Neural cell (in vitro differentiated cells): ENCODE data around the gene ULK3. TPM values are rescaled to one million over a fixed set of nuclear protein-coding genes. Genes with fewer than 3 reads are reported as not detected.
A peak's percentile ranks its signal among the peaks of the same experiment; 100 is the strongest.

Experiments
- H2AFZ ChIP-seq: fragments of 200-600, 300-800 bp; sonication (generic), shearing (Covaris generic); 2 replicates; pipeline ENCODE4 v1.6.0; 2014; ENCODE audit warnings: low read depth, mild to moderate bottlenecking, antibody characterized with exemption, low read length, moderate library complexity
- H3F3A ChIP-seq: fragments of 200-600 bp; shearing (Covaris generic); 2 replicates; pipeline ENCODE4 v1.6.1; 2016; ENCODE audit warnings: mild to moderate bottlenecking, moderate library complexity, mixed read lengths, antibody characterized with exemption, low read length; ENCODE audit not compliant: insufficient read depth, poor library complexity, severe bottlenecking
- H3K27ac ChIP-seq: fragments of 200-600, 300-800 bp; sonication (generic), shearing (Covaris generic); 2 replicates; pipeline ENCODE4 v1.5.1; 2014; ENCODE audit warnings: mild to moderate bottlenecking, low read length, moderate library complexity
- H3K27me3 ChIP-seq: fragments of 300-800, 200-600 bp; sonication (generic), shearing (Covaris generic); 2 replicates; pipeline ENCODE4 v1.6.0; 2014; ENCODE audit warnings: mild to moderate bottlenecking, low read depth, low read length, moderate library complexity; ENCODE audit not compliant: insufficient read depth
- H3K36me3 ChIP-seq: fragments of 300-800, 200-600 bp; sonication (generic), shearing (Covaris generic); 2 replicates; pipeline ENCODE4 v1.5.1; 2014; ENCODE audit warnings: mild to moderate bottlenecking, antibody characterized with exemption, low read length, moderate library complexity; ENCODE audit not compliant: insufficient read depth
- H3K4me2 ChIP-seq: fragments of 300-800, 200-600 bp; sonication (generic), shearing (Covaris generic); 2 replicates; pipeline ENCODE4 v1.6.0; 2014; ENCODE audit warnings: mild to moderate bottlenecking, low read length
- H3K4me3 ChIP-seq: fragments of 300-800, 200-600 bp; sonication (generic), shearing (Covaris generic); 2 replicates; pipeline ENCODE4 v1.5.1; 2014; ENCODE audit warnings: mild to moderate bottlenecking, low read length, moderate library complexity
- H3K79me2 ChIP-seq: fragments of 200-600 bp; shearing (Covaris generic); replicated peaks from 2 replicates; pipeline ENCODE4 v1.6.0; 2014; ENCODE audit warnings: mild to moderate bottlenecking, low read length, moderate library complexity; ENCODE audit not compliant: insufficient read depth
- H3K9ac ChIP-seq: fragments of 300-800, 200-600 bp; sonication (generic), shearing (Covaris generic); 2 replicates; pipeline ENCODE4 v1.6.1; 2016; ENCODE audit warnings: mild to moderate bottlenecking, low read length, mixed read lengths
- H3K9me2 ChIP-seq: fragments of 200-600 bp; shearing (Covaris generic); 2 replicates; pipeline ENCODE4 v1.6.1; 2016; ENCODE audit warnings: mild to moderate bottlenecking, low read length, mixed read lengths; ENCODE audit not compliant: insufficient read depth
- H3K9me3 ChIP-seq: fragments of 200-600, 300-800 bp; sonication (generic), shearing (Covaris generic); 2 replicates; pipeline ENCODE4 v1.6.1; 2016; ENCODE audit warnings: mild to moderate bottlenecking, mixed run types, low read length, moderate library complexity, mixed read lengths
- H4K20me1 ChIP-seq: fragments of 200-600 bp; shearing (Covaris generic); 2 replicates; pipeline ENCODE4 v1.6.1; 2016; ENCODE audit warnings: mild to moderate bottlenecking, mixed run types; ENCODE audit not compliant: insufficient read depth
- EP300 ChIP-seq: fragments of 450-650 bp; conservative IDR thresholded peaks from 2 replicates; pipeline ENCODE4 v1.6.1; 2014; ENCODE audit warnings: antibody characterized with exemption, mild to moderate bottlenecking, moderate library complexity; ENCODE audit not compliant: poor library complexity, severe bottlenecking
- EZH2 ChIP-seq: fragments of 200-600, 300-800 bp; shearing (Covaris generic), sonication (generic); IDR thresholded peaks from 2 replicates; pipeline ENCODE4 v1.6.1; 2014; ENCODE audit warnings: antibody characterized with exemption, low read length, borderline replicate concordance, mild to moderate bottlenecking; ENCODE audit not compliant: insufficient read depth, poor library complexity, severe bottlenecking
- MXI1 ChIP-seq: fragments of 450-650 bp; conservative IDR thresholded peaks from 2 replicates; pipeline ENCODE4 v1.6.1; 2014; ENCODE audit warnings: antibody characterized with exemption, mild to moderate bottlenecking; ENCODE audit not compliant: poor library complexity, severe bottlenecking
- POLR2AphosphoS5 ChIP-seq: IDR thresholded peaks from 2 replicates; pipeline ENCODE4 v1.6.1; 2012
- RAD21 ChIP-seq: fragments of 450-650 bp; conservative IDR thresholded peaks from 2 replicates; pipeline ENCODE4 v1.6.1; 2014; ENCODE audit warnings: antibody characterized with exemption, mild to moderate bottlenecking, moderate library complexity
- SMC3 ChIP-seq: fragments of 450-650 bp; conservative IDR thresholded peaks from 2 replicates; pipeline ENCODE4 v1.6.1; 2014; ENCODE audit warnings: antibody characterized with exemption, mild to moderate bottlenecking, moderate library complexity; ENCODE audit not compliant: poor library complexity
- TAF1 ChIP-seq: IDR thresholded peaks from 2 replicates; pipeline ENCODE4 v1.6.1; 2012; ENCODE audit warnings: low read depth
- polyA plus RNA-seq: library from polyadenylated mRNA; depleted of rRNA; stranded (reverse); fragments of >200 nt; gene quantifications from 2 replicates; pipeline ENCODE4 v1.2.3, GENCODE V29; 2014
- TF ChIP-seq, protein P1 (sequence below): IDR thresholded peaks from 2 replicates; pipeline ENCODE4 v1.6.1; 2012; ENCODE audit warnings: borderline replicate concordance

ULK3 gene
- polyA plus RNA-seq, 1 donor from 2014 or later, result 193 TPM

DNA sequence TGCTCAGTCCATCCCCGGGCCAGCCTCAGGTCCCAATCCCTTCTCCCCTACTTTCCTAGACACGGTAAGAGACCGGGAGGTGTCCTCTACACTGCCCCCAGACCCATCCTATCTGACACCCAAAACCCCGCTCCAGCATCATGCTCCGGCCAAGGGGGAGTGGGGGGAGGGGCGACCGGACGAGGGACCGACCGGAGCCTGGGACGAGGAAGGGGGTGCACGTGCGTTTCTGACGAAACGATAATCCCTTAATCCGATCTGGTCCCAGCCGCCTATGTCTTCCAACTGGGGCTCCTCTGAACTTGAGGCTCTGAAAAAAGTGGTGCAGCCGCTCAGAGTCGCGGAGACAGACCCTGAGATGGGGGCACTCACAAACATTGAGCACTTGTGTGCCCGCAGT, 16.0 kb downstream of the ULK3 start:
- no peak overlapping the region for H3K4me3 ChIP-seq
- H3K27me3 ChIP-seq, result peaks cover 50% of the 10 kb centered on the region
- H4K20me1 ChIP-seq, result no peaks in the 10 kb centered on the region
- H3K36me3 ChIP-seq, result no peaks in the 10 kb centered on the region
- no peaks in the 10 kb centered on the region for H3K9me3 ChIP-seq
- no peak overlapping the region for H3K9ac ChIP-seq
- no peak overlapping the region for H2AFZ ChIP-seq
- no peak for TF ChIP-seq RAD21
- TF ChIP-seq POLR2AphosphoS5, result no peak
- no peak for TF ChIP-seq EP300
- TF ChIP-seq SMC3, result no peak
- TF ChIP-seq, protein P1, sequence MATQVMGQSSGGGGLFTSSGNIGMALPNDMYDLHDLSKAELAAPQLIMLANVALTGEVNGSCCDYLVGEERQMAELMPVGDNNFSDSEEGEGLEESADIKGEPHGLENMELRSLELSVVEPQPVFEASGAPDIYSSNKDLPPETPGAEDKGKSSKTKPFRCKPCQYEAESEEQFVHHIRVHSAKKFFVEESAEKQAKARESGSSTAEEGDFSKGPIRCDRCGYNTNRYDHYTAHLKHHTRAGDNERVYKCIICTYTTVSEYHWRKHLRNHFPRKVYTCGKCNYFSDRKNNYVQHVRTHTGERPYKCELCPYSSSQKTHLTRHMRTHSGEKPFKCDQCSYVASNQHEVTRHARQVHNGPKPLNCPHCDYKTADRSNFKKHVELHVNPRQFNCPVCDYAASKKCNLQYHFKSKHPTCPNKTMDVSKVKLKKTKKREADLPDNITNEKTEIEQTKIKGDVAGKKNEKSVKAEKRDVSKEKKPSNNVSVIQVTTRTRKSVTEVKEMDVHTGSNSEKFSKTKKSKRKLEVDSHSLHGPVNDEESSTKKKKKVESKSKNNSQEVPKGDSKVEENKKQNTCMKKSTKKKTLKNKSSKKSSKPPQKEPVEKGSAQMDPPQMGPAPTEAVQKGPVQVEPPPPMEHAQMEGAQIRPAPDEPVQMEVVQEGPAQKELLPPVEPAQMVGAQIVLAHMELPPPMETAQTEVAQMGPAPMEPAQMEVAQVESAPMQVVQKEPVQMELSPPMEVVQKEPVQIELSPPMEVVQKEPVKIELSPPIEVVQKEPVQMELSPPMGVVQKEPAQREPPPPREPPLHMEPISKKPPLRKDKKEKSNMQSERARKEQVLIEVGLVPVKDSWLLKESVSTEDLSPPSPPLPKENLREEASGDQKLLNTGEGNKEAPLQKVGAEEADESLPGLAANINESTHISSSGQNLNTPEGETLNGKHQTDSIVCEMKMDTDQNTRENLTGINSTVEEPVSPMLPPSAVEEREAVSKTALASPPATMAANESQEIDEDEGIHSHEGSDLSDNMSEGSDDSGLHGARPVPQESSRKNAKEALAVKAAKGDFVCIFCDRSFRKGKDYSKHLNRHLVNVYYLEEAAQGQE, result peak; percentile 4
- TF ChIP-seq MXI1, result no peak
- TF ChIP-seq TAF1, result no peak
- no peak for TF ChIP-seq EZH2
- no peaks in the 10 kb centered on the region for H3K79me2 ChIP-seq
- no peaks in the 10 kb centered on the region for H3K9me2 ChIP-seq
- no peaks in the 10 kb centered on the region for H3F3A ChIP-seq
- H3K4me2 ChIP-seq, result no peak overlapping the region
- H3K27ac ChIP-seq, result no peak overlapping the region

DNA sequence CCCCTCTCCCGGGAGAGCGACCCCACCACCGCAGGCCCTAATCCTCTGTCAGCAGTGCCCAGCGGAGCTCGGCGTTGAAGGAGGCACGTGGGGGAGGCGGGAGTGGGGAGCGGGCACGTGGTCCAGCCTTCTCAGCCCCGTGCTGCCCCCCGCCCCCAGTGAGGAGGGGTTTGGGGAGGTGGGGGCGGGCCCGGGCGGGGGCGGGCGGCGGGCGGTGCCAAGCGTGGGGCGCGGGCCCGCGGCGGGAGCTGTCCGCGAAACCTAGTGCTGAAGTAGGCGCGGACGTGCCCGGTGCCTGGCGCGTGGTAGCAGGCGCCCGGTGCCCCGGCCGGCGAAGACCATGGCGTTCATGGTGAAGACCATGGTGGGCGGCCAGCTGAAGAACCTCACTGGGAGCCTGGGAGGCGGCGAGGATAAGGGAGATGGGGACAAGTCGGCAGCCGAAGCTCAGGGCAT, 16.6 kb downstream of the ULK3 start, which contains the start of gene CPLX3:
TSS of gene CPLX3 (plus strand) at position 264 of the 456 bp plus-strand sequence. CDS start at position 341, 77 bp downstream.
- H3K4me2 ChIP-seq, result no peak within 1 kb of the TSS
- H2AFZ ChIP-seq, result no peak within 1 kb of the TSS
- no peak within 1 kb of the TSS for H3K4me3 ChIP-seq
- no peaks in the 10 kb centered on the region for H3K36me3 ChIP-seq
- H3K9me3 ChIP-seq, result no peaks in the 10 kb centered on the region
- no peaks in the 10 kb centered on the region for H3K9me2 ChIP-seq
- H3F3A ChIP-seq, result no peaks in the 10 kb centered on the region
- H3K9ac ChIP-seq, result no peak within 1 kb of the TSS
- no peaks in the 10 kb centered on the region for H4K20me1 ChIP-seq
- H3K79me2 ChIP-seq, result no peaks in the 10 kb centered on the region
- H3K27ac ChIP-seq, result no peak within 1 kb of the TSS
- TF ChIP-seq, protein P1, result peak; percentile 25
- TF ChIP-seq RAD21, result no peak
- no peak for TF ChIP-seq TAF1
- TF ChIP-seq SMC3, result no peak
- H3K27me3 ChIP-seq, result peaks cover 50% of the 10 kb centered on the region
